GM11168 (cell line): ENCODE results near the gene BICD2.

ENCODE experiments used
- in situ Hi-C: fragments of 300-500 bp; cut with MboI; formaldehyde crosslinking; loops from one replicate; pipeline ENCODE4 v1.12.0; 2022; ENCODE audit warnings: low sequenced_read_pairs; ENCODE audit not compliant: unreplicated experiment

BICD2 gene

DNA sequence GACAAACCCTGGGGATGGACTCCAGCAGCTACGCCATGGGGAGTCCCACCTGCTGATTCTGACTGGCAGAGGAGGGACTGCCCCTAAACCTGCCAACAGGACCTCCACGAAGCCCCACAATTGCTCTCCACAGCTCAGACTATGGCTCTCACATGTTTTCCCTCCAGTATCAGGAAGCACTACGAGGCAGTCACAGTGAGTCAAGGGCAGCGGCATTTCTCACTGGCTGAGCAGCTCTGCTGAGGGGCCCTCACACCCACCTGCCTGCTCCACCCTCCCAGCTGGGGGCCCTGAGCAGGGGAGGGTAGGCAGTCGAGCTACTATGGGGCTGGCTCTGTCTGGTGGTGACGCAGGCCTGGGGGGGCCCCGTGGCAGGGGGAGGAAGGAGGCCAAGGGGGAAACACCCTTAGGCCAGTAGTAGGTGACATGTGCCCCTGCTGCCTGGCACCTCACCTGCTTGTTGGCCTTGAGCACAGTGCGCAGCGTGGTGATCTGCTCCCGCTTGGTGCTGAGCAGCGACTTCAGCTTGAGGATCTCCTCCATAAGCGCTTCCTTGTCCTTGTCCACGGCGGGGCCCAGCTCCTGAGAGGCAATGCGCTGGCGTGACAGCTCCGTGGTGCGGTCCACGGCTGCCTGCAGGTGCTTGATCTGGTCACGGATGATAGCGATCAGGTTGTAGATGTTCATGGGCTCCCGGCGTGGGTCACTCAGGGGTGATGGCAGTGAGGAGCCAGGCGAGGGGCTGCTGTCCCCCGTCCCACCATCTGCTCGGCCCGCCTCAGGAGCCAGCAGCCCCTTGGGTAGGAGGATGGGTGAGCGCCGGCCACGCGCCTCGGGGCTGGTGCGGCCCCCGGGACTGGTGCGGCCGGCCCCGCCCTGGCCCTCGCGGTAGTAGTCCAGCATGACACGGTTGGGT lies 46.3 kb downstream of the BICD2 start:
- in situ Hi-C loops = loop anchor here (5.0 kb wide), 1 partner anchor 64 kb away; no protein-coding TSS in a partner anchor

DNA sequence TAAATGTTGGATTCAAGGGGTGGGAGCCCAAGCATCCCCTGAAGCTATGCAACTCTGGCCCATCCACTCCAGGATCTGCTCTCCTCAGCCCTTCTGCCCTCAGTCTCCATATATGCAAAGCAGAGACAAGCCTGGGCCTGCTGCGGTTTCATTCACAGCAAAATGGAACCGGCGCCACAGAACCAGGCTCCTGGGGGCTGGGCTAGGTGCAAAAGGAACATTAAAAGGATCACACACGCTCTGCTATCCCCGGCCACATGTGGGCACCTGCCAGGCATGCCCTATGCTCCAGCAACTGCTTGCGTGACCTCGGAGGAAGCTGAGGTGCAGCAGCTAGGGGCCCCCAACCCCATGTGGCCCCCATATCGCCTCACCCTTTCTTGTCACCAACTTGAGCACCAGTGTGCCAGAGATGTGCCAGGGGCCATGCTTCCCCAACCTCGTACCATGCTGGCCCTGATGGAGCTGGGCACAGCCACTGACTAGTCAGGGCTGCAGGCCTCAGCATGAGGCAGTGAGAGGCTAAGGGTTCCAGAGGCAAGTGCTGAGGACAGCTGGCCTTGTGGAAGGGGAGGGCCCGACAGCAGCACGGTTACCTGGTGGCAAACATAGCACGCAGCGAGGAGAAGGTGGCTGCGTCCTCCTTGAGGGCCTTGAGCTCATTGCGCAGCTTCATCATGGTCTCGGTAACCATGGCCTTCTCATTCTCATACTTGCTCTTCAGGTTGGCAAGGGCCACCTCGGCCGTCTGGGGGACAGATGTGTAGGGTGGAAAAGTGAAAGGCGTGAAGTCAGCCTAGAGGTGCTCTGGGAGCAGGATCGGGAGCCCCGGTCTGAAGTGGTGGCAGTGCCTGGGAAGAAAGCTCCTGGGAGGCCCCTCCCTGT lies 47.2 kb downstream of the BICD2 start:
- in situ Hi-C loops = loop anchor here (5.0 kb wide), 1 partner anchor 65 kb away; no protein-coding TSS in a partner anchor

DNA sequence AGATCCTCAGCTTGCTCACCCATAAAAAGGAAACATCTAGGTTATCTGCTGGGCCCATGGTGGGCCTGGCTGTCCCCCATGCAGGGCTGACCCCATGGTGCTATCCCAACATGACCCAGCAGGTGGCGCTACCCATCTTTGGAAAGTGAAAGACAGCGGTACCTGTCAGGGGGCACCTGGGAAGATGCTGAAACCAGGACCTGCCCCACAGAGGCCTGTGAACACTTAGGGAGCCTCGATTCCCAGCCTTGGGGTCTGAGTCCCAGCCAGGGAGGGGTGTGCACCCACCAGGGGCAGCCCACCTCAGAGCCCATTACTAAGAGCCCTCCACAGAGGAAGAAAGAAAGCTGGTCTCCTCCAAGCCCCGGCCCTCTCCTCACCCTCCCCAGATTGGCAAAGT lies 48.1 kb downstream of the BICD2 start:
- in situ Hi-C loops = loop anchor here (5.0 kb wide), 1 partner anchor 66 kb away; no protein-coding TSS in a partner anchor

GRCh38 chr9:92715488-92716231 lies 49.0 kb downstream of the BICD2 start:
- in situ Hi-C loops = loop anchor here (5.0 kb wide), 1 partner anchor 67 kb away; no protein-coding TSS in a partner anchor

- in situ Hi-C loops = loop anchor here (5.0 kb wide), 1 partner anchor 67 kb away; no protein-coding TSS in a partner anchor
Observed at GRCh38 chr9:92714787-92715487, 49.7 kb downstream of the BICD2 start.

GRCh38 chr9:92714016-92714415 lies 50.6 kb downstream of the BICD2 start:
- in situ Hi-C loops = no loop called here

DNA sequence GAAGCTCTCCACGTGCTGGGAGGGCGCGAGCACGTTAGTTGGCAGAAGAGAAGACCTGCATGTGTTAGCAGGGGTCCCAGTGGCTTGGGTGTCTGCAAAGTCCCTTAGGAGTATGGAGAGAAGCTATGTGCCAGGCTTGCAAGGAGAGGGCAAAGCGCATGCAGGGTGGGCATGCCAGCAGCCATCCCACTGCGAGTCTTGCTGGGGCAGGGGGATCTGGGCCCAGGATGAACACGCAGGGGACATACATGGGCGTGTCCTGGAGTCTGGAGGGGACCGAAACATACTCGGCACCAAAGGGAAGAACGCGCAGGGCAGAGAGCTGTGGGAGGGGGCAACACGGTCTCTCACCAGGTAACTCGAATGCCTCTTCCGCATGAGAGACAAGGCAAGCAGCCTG lies 51.1 kb downstream of the BICD2 start:
- in situ Hi-C loops = no loop called here

GRCh38 chr9:92712767-92713166 lies 51.9 kb downstream of the BICD2 start:
- in situ Hi-C loops = no loop called here

- in situ Hi-C loops = no loop called here
Observed at GRCh38 chr9:92711844-92712243, 52.8 kb downstream of the BICD2 start.

DNA sequence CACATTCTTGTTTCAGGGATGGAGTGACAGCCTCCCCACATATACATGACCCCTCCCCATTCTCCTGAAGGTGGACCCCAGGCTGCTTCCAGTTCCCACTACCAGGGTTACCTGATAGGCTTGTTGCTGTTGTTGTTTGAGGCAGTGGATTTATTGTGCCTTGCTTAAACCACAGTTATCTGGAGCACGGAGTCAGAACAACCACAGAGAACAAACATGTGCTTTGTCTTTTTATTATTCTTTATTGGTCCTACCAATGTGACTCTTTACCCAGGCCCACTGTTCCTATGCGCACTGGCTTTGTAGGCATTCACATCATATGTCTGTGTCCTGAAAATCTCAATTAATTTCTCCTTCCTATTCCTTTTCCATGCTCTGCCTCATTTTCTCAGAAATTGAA lies 53.5 kb downstream of the BICD2 start:
- in situ Hi-C loops = no loop called here

DNA sequence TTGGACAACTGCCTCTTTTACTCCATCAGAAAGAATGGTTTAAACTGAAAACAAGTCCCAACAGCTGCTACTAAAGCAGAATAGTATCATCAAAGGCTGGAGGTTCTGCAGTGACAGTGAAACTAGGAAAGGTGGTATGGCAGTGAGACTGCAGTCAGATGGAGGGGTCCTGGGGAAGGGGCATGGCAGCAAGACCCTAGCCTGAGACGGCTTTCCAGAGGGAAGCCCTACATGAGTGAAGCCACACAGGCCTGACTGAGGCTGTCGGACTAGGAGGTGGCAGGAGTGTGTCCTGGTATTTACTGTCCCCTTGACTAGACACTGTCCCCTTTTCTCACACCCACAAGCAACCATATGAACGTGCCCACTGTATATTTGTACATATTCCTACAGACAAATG lies 54.3 kb downstream of the BICD2 start:
- in situ Hi-C loops = no loop called here

DNA sequence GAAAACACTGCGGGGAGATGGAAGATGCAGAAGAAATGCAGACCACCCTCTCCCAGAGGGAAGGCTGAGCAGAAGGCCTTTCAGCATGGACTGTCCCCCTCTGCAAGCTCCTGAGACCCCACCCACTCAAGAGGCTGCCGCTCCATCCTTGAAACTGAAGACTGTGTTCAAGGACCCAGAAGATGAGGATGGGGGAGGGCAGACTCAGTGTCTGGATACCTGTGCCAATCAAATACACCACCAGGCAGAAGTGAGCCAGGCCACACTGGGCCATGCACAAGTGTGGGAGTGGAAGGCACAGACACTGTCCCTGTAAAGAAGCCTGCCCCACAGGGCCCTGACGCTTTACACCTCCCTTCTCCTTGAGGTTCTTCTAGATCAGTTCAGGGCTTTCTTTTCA lies 54.7 kb downstream of the BICD2 start:
- in situ Hi-C loops = no loop called here

- in situ Hi-C loops = no loop called here
Observed at GRCh38 chr9:92709240-92709639, 55.4 kb downstream of the BICD2 start.

- in situ Hi-C loops = no loop called here
Observed at GRCh38 chr9:92707530-92707929, 57.1 kb downstream of the BICD2 start.

- in situ Hi-C loops = no loop called here
Observed at GRCh38 chr9:92706218-92706940, 58.3 kb downstream of the BICD2 start.

GRCh38 chr9:92704528-92704927 lies 60.1 kb downstream of the BICD2 start:
- in situ Hi-C loops = no loop called here

DNA sequence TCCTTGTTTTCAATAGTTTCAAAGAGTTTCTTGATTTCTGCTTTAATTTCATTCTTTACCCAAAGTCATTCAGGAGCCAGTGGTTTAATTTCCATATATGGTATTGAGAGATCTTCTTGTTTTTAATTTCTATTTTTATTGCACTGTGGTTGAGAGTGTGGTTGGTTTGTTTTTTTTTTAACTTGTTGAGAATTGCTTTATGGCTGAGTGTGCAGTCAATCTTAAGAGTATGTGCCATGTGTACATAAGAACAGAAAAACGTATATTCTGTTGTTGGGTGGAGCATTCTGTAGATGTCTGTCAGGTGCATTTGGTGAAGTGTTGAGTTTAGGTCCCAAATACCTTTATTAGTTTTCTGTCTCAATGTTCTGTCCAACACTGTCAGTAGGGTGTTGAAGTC lies 68.0 kb downstream of the BICD2 start:
- in situ Hi-C loops = no loop called here

DNA sequence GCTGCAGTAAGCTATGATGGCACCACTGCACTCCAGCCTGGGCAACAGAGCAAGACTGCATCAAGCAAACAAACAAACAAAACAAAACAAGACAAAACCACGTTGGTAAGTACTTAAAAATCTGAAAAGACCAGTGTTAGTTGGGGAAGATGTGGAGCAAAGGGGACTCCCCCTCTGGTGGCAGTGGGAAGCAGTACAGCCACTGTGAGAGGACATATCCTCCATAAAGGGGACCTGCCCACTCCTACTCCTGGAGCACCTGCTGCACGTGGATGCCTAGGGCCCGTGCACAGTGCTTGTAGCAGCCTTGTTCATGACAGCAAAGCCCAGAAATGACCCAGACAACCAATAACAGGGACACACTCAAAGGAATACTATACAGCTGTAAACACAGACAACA lies 77.7 kb downstream of the BICD2 start:
- in situ Hi-C loops = no loop called here

DNA sequence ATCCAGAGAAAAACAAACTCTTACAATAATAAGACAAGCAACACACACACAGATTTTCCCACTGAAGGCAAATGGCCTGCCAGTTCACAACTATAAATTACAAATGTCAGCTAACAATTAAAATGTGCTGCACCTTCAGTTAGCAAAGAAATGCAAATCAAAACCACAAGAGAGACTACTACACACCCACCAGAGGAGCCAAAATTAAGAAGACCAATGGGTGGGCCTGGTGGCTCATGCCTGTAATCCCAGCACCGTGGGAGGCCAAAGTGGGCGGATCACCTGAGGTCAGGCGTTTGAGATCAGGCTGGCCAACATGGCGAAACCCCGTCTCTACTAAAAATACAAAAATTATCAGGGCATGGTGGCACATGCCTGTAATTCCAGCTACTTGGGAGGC lies 79.6 kb downstream of the BICD2 start:
- in situ Hi-C loops = no loop called here
